Activated gamma-delta T cell treated with Interleukin-2 at 50 U/mL for 16 hours (primary cell): ENCODE data around the gene MICAL2.

Experiments
- DNase-seq: peaks from one replicate; pipeline ENCODE4 v3.0.0-alpha.2; 2020

MICAL2 gene

DNA sequence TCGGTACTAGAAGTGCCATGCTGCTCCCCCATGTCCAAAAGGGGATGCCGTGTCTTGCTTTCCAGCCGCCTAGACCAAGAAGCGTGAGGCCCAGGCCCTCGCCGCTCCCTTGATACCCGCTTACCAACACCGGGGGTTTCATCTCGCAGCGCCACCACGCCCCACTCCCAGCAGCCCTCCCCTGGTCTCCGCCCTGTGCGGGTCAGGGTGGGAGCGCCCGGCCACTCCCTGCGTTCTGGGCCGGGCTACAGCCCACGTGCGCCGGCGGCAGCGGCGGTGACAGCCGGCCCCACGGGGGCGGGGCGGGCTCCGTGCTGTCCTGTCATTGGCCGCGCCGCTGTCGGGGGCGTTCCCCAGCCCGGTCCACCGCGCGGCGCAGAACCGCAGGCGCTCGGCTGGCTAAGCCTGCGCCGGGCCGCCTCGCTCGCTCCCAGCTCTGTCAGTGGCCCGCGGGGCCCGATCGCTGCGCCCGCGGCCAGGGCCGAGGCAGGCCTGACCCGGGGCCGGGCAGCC is at the start of gene MICAL2:
MICAL2 (plus strand) TSS at position 390 of the 513 bp plus-strand sequence. CDS start 51,566 bp downstream, outside the sequence.
- peak; percentile 77 for DNase-seq

- DNase-seq = no peak
Measured at GRCh38 chr11:12061851-12062560, 48.4 kb upstream of the MICAL2 start.

DNA sequence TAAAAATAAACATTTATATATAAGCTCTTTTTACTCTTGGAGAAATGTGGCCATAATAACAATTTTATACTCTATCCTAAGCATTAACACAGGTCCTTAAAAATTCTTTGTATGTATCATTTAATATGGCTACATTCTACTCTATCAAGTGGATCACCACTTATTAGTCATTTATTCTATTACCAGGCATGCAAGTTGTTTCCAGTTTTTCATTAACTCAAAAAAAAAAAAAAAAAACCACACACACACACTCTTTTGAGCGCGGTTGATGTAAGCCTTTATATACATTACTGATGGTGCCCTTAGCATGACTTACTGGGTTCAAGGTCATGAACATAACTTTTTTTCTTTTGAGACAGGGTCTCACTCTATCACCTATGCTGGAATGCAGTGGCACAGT is 47.1 kb upstream of the MICAL2 start:
- no peak for DNase-seq

GRCh38 chr11:12064136-12064953 is 46.0 kb upstream of the MICAL2 start:
- DNase-seq = no peak

GRCh38 chr11:12064954-12065280 is 45.5 kb upstream of the MICAL2 start:
- no peak for DNase-seq

DNA sequence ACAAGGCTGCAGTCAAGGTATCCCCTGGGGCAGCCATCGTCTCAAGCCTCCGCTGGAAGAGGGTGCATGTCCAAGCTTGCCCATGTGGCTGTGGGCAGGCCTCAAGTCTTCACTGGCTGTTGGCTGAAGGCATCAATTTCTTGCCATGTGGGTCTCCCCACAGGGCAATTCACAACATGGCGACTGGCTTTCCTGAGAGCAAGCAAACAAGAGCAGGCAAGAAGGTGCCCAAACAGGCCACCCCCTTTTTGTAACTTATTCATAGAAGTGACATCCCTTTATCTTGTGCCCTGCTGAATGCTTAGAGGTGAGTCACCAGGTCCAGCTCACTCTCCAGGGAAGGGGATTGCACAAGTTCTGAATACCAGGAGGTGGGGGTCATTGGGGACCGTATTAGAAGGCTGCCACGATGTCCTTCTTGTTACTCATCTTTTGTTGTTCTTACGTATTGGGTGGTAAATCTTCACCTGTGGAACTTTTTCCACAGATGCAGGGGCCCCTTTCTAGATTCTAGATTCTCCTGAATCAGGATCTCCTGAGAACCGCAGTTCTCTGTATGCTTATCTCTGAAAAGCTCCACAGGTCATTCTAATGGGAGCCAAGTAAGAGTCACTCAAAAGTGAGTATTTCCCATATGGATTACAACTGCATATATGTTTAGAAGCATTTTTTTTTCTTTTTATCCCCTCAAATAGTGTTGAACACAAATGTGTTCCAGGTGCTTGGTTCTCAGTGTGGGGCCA is 44.2 kb upstream of the MICAL2 start:
- no peak for DNase-seq

GRCh38 chr11:12066799-12067508 is 43.4 kb upstream of the MICAL2 start:
- DNase-seq = no peak

GRCh38 chr11:12067796-12068357 is 42.5 kb upstream of the MICAL2 start:
- DNase-seq = no peak

- DNase-seq = no peak
Measured at GRCh38 chr11:12069066-12069676, 41.2 kb upstream of the MICAL2 start.

DNA sequence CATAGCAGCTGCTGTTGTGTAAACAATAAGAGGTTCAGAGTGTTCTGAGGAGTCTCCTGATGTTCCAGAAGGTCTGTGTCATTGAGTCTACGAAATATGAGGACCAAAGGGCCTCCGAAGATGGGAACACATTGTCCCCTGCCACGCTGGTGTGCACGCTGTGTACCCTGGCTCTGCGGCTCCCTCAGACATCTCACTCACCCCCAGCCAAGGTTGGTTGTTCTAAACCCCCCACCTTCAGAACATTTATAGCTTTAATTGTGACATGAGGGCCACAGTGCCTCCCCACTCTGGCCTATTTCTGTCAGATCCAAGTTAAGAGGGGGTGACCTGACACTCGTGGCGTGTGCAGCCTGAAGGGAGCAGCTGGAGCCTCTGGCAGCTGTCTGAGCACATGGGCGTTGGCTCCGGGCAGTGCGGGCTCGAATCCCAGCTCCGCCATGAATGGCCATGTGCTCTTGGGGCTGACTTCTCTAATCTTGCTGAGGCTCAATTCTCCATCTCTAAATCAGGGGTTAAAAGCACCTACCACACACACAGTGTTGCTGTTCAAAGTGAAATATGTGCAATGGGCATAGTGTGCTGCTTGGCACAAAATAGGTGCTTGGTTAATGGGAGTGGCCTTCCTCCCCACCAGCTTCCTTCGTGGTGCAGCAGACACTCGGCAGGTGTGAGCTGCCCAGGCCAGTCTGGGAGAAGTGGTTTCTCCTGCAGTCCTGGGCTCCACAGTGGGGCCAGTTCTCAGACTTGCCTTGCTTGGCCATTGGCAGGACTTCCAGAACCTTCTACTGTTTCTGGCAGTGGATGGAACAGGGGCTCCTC is 39.7 kb upstream of the MICAL2 start:
- DNase-seq = no peak

- no peak for DNase-seq
Measured at GRCh38 chr11:12071574-12071973, 38.8 kb upstream of the MICAL2 start.

- DNase-seq = no peak
Measured at GRCh38 chr11:12073436-12073835, 37.0 kb upstream of the MICAL2 start.

DNA sequence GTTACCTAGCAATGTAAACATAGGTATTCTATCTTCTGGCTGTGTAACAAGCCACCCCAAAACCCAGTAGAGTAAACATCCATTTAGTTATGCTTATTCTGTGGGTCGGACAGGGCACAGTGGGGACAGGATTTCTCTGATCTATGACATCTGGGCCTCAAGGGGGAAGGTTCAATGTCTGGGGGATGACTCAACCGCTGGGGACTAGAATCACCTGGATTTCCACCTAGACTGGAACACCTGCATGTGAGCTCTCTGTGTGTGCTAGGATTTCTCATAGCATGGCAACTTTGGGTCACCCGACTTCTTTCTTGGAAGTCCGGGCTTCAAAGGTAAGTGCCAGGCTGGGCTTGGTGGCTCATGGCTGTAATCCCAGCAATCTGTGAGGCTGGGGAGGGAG is 36.5 kb upstream of the MICAL2 start:
- no peak for DNase-seq

- DNase-seq = no peak
Measured at GRCh38 chr11:12074529-12075195, 35.7 kb upstream of the MICAL2 start.

- no peak for DNase-seq
Measured at GRCh38 chr11:12075291-12075690, 35.1 kb upstream of the MICAL2 start.

DNA sequence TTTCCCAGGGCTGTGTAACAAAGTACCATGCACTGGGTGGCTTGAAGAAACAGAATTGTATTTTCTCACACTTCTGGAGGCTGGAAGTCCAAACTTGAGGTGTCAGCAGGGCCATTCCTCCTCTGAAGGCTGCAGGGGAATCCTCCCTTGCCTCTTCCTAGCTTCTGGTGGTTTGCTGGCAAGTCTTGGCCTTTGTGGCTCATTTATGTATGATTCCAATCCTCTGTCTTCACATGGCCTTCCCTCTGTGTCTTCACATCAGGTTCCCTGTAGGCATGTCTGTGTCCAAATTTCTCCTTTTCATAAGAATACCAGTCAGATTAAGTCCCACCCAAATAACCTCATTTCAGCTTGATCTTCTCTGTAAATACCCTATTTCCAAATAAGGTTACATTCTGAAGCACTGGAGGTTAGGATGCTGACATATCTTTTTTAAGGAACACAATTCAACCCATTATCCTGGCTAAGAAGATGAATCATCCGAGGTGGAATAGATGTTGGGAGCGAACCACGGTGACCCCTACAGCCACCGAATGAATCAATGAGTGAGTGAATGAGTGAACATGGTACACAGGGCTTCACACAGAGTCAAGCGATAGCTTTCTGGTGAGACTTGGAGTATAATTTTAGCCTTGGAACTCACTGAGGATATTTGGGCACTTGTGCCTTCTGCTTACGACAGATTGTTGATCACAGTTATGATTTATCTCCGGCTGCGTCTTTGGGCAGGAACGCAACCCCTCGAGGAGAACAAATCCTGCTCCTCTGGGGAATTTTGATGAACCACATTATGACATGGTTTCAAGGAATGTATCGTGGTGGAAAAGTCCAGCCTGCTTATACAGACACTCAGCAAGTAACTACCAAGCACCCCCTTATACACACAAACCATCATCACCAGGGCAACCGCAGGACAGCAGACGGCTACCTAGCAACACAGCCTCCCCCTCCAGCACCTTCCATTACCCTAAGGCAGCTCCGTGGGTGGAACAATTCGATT is 34.3 kb upstream of the MICAL2 start:
- no peak for DNase-seq

GRCh38 chr11:12076840-12077534 is 33.4 kb upstream of the MICAL2 start:
- DNase-seq = no peak

DNA sequence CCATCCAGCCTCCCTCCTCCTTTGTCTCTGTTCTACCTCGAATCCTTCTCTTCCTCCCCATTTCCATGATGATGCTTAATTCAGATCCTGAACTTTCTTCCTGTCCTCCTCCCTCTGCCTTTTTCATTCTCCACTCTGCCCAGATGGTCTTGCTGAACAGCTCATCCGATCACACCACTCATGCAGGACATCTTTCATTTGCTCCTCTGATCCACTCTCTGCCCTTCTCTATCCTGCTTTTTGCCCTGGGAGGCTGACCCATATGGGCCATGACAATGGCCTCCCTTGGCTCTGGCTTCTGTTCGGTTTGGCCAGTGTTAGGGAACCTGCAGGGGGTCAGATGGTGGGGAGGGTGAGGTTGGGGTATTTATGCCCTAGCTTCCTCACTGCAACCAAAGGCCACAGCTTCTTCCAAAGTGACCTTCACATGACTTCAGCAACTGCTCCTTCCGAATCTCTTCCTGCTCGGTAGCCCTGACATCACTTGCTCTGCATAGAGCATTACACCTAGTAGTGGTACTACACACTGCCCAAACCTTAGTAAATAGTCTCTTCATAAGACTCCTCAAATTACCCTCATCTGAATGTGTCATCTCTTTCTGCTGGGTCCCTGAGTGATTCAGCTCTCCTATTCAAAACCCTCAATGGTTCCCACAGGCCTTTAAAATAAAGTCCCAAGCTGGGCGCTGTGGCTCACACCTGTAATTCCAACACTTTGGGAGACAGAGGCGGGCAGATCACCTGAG is 32.7 kb upstream of the MICAL2 start:
- DNase-seq = no peak
